ENCODE data around the gene TPCN2.

TPCN2 gene

GRCh38 chr11:69061713-69062053 is 13.0 kb downstream of the TPCN2 start:
- TF ChIP-seq CTCF (IDR thresholded peaks at IDR 0.05; ENCODE audit: low read depth, low read length, missing control alignments) = no peak
- no peak overlapping the region for H3K4me3 ChIP-seq (replicated peaks; ENCODE audit: low read depth, low read length)
- DNase-seq (ENCODE audit: extremely low read depth, low read depth) = no peak

GRCh38 chr11:69062169-69062855 is 13.6 kb downstream of the TPCN2 start:
- TF ChIP-seq CTCF (IDR thresholded peaks at IDR 0.05; ENCODE audit: low read depth, low read length, missing control alignments) = no peak
- no peak for DNase-seq (ENCODE audit: extremely low read depth, low read depth)

GRCh38 chr11:69062873-69063651 is 14.3 kb downstream of the TPCN2 start:
- DNase-seq (ENCODE audit: extremely low read depth, low read depth) = no peak
- no peak overlapping the region for H3K4me3 ChIP-seq (replicated peaks; ENCODE audit: low read depth, low read length)
- TF ChIP-seq CTCF (IDR thresholded peaks at IDR 0.05; ENCODE audit: low read depth, low read length, missing control alignments) = no peak

More at GRCh38 chr11:69062169-69062855, 13.6 kb downstream of the TPCN2 start:
- no peak overlapping the region for H3K4me3 ChIP-seq (replicated peaks; ENCODE audit: low read depth, low read length)

- no peak for DNase-seq (ENCODE audit: extremely low read depth, low read depth)
- TF ChIP-seq CTCF (IDR thresholded peaks at IDR 0.05; ENCODE audit: low read depth, low read length, missing control alignments) = no peak
- no peak overlapping the region for H3K4me3 ChIP-seq (replicated peaks; ENCODE audit: low read depth, low read length)
These were observed 15.0 kb downstream of the TPCN2 start for GRCh38 chr11:69063652-69064260.

- DNase-seq (ENCODE audit: extremely low read depth, low read depth) = no peak
- TF ChIP-seq CTCF (IDR thresholded peaks at IDR 0.05; ENCODE audit: low read depth, low read length, missing control alignments) = no peak
- H3K4me3 ChIP-seq (replicated peaks; ENCODE audit: low read depth, low read length) = no peak overlapping the region
These were observed 15.7 kb downstream of the TPCN2 start for GRCh38 chr11:69064394-69064957.

GRCh38 chr11:69065147-69065710 is 16.5 kb downstream of the TPCN2 start:
- no peak for TF ChIP-seq CTCF (IDR thresholded peaks at IDR 0.05; ENCODE audit: low read depth, low read length, missing control alignments)
- H3K4me3 ChIP-seq (replicated peaks; ENCODE audit: low read depth, low read length) = no peak overlapping the region
- DNase-seq (ENCODE audit: extremely low read depth, low read depth) = no peak
